Stimulated activated CD4-positive, alpha-beta T cell treated with anti-CD3 and anti-CD28 coated beads, Interleukin-1b, Interleukin-23, amount 100 ng/mL, for 4 hours (primary cell): ENCODE measurements around the gene NTM.

Experiments used
- DNase-seq, 2 donors: peaks; one replicate each; pipeline ENCODE4 v3.0.0-alpha.2; 2020; ENCODE audit warnings: low read depth in 2 of 2

The NTM gene

GRCh38 chr11:131687291-131688047, 317.1 kb downstream of the NTM start:
- no peak for DNase-seq

- peak in 1 of 2 donors; percentile 19 for DNase-seq
Measured at GRCh38 chr11:131688048-131688693, 317.8 kb downstream of the NTM start.

GRCh38 chr11:131689049-131689925, 318.9 kb downstream of the NTM start:
- no peak for DNase-seq

GRCh38 chr11:131690362-131690761, 319.9 kb downstream of the NTM start:
- DNase-seq = no peak

GRCh38 chr11:131690776-131691175, 320.4 kb downstream of the NTM start:
- no peak for DNase-seq

GRCh38 chr11:131691181-131692041, 321.0 kb downstream of the NTM start:
- DNase-seq = no peak

- DNase-seq = no peak
Measured at GRCh38 chr11:131692151-131692550, 321.7 kb downstream of the NTM start.

- DNase-seq = no peak
Measured at GRCh38 chr11:131692961-131693360, 322.5 kb downstream of the NTM start.

GRCh38 chr11:131693756-131694155, 323.3 kb downstream of the NTM start:
- no peak for DNase-seq

- peak; percentile 8 to 51 for DNase-seq
Measured at GRCh38 chr11:131694526-131695424, 324.4 kb downstream of the NTM start.

GRCh38 chr11:131695889-131696429, 325.5 kb downstream of the NTM start:
- DNase-seq = no peak

- no peak for DNase-seq
Measured at GRCh38 chr11:131696690-131697089, 326.3 kb downstream of the NTM start.

GRCh38 chr11:131703311-131703710, 332.9 kb downstream of the NTM start:
- DNase-seq = no peak

- no peak for DNase-seq
Measured at GRCh38 chr11:131704682-131705081, 334.3 kb downstream of the NTM start.

GRCh38 chr11:131710511-131710910, 340.1 kb downstream of the NTM start:
- no peak for DNase-seq

GRCh38 chr11:131712897-131713296, 342.5 kb downstream of the NTM start:
- DNase-seq = no peak

- no peak for DNase-seq
Measured at GRCh38 chr11:131713529-131714134, 343.2 kb downstream of the NTM start.

- DNase-seq = no peak
Measured at GRCh38 chr11:131717616-131718015, 347.2 kb downstream of the NTM start.

GRCh38 chr11:131723088-131723487, 352.7 kb downstream of the NTM start:
- DNase-seq = no peak
